Activated CD8-positive, alpha-beta memory T cell treated with anti-CD3 and anti-CD28 coated beads for 1 hour (primary cell): Measurements from ENCODE around the gene AGAP1.

ENCODE experiments used
- DNase-seq, 2 donors: peaks; one replicate each; pipeline ENCODE4 v3.0.0-alpha.2; 2020; ENCODE audit warnings: low read depth in 1 of 2; ENCODE audit errors: extremely low read depth in 1 of 2

The AGAP1 gene

DNA sequence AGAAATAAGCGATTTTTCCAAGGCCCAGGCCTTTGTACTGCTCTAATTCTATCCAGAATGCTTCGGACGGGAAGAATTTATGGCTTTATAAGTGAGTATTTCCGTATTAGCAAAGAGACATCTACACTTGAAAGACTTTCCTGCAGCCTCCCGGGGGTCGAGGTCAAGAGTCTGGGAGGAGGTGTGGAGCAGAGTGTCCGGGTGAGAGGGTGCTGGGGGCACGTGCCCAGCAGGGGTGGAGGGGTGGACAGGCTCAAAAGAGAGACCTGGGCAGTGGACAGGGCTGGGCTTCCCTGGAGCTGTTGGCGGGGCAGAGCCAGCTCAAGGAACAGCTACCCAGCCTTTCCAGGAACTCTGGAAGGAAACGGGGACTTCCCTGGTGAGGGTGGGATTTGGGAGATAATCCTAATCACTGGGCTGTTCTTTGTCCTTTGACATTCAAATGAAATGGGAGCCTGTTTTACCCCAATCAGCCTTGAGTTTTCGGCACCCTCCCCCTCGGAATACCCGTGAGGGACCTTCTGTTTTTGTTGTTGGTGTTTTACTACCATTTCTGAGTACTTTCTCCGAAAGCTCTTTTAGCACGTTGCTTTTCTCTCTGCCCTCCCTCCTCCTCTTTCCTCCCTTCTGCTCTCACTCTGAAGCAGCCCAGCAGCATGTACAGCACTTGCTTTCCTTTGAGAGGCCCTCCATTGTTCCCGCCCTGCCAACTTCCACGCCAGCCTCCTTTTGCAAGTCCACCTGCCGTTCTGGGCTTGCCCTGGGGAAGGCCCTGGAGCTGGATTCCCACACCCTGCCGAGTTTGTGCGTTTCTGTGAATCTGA is 164.7 kb downstream of the AGAP1 start:
- no peak for DNase-seq

DNA sequence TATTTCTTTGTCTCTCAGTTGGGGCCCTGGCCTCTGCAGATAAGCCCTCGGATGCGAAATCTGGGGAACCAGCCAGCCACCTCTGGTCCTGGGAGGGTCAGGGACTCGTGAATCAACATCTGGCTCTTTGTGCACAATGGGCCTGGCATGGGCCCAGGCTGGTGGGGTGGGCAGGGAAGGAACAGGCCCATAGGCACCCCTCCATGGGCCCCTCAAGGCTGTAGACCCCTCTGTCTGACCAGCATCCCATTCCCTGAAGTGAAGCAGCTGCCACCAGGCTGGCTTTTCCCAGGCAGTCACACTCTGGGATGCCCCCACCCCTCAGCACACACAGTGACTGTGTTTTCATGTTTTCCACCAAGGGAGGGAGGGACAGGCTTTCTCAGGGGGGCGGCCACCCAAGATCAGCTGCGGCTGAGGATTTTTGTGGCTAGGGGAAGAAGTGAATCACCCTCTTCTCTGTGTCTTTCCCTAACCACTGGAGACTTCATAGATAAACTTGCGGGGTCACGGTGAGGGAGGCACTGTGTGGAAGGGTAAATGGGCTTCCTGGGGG is 166.0 kb downstream of the AGAP1 start:
- no peak for DNase-seq

DNA sequence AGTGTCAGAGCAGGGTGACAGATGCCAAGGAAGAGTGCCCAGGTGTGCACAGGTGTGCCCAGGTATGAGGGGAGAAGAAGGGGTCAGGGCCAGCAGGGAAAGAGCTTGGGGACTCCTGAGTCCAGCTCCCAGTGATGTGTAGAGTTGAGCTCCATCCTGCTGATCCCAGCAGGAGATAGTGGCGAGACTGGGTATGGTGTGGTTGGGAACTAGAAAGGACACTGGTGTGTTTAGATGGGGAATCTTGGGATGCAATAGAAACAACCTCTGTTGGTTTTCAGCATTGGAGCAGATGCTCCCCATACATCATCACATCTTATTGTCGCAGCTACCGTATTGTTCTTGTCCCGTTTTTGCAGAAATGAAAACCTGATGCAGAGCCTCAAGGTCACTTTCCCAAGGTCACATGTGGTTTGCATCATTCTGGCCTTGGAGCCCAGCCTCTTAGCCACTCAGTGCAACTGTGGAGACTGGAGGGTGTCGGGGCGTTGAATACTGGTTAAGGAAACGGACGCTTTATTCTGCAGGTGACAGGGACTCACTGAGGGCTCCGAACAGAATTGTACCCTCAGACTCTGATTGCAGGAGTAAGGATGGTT is 166.7 kb downstream of the AGAP1 start:
- no peak for DNase-seq

DNA sequence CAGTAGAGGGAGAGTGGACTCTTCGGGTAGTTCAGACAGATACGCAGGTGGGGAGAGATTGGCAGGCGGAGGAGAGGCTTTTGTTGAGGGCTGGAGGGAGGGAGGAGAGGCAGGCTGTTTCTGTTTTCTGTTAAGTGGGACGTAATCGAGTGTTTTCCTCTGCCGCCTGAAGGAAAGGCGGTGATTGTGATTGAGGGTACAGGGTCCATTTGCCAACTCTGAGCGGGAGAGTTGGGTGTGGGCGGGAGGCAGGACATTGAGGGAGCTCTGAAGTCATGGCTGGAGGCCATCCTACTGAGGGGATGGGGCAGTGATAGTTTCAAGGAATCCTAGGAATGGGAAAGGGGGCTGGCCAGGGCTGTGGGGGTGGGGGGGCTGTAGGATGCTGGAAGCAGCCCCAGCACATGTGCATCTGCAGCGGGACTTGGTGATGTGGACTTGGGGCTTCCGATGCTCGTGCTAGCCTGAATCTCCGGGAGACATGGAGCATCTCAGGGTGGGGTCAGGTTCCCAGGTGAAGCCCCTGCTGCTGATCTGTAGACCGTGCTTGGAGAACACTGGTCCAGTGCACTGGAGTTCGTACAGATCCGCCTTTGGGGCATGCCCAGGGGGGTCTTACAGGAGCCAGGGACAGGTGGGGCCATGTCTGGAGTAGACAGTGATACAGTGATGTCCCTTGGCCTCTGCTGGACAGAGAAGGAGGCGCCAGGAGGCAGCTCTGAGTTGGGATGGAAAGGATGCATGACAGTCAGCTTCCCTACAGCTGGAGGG is 167.5 kb downstream of the AGAP1 start:
- no peak for DNase-seq

DNA sequence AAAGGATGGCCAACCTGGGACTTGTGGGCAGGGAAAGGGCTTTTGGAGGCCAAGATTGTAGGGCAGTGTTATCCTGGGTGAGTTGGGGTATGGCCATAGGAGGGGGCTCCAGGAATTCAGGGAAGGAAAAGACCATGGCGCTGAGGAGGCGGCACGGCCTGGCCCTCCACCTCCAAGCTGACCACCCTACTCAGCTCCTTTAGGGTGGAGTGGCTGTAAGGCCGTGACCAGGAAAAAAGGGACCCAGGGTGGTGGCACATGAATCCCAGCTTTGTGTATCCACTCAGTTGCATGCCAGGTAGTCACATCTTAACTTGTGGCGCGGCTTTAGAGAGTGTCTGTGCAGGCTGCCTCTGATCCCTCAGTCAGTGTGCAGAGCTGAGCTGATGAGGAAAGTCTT is 168.1 kb downstream of the AGAP1 start:
- DNase-seq: no peak

DNA sequence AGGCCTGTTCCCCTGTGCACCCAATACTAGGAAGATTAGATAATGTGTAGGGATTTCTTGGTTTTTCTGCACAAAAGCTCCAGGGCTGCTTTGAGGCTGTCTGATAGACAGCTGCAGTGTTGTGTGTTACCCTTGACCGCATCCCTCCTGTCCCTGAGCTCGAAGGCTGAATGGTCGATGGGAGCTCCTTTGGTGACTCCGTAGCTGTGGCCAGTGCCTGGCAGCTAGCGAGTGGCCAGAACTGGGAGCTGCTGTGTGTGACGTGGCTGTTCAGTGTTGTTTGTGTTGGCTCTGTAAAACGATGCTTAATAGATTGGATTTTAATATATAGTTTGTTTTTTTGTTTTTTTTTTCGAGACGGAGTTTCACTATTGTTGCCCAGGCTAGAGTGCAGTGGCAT is 170.0 kb downstream of the AGAP1 start:
- DNase-seq: no peak

DNA sequence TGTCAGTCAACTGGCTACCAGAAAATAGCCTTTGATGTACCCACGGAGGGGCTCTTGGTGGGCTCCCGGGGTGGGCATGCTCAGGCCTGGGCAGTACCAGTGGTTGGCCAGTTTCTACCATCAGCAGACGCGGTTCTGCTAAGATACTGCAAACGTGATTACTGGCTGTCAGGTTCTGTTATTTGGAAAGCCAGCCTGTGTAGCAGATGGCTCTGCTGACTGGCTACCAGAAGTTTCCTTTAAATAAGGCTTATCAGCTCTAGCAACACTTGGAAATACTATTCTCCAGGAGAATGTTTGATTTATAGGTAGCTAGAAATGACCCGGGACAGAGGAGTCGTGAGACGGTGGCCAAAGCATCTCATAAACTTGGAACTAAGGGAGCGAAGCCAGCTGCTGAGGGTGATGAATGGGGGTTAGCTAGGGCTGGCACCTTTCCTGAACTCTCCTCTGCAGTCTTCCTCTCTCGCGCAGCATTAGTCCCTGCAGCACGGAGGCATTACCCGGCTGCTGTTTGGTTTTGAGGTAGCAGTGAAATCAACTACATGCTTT is 171.9 kb downstream of the AGAP1 start:
- no peak for DNase-seq

DNA sequence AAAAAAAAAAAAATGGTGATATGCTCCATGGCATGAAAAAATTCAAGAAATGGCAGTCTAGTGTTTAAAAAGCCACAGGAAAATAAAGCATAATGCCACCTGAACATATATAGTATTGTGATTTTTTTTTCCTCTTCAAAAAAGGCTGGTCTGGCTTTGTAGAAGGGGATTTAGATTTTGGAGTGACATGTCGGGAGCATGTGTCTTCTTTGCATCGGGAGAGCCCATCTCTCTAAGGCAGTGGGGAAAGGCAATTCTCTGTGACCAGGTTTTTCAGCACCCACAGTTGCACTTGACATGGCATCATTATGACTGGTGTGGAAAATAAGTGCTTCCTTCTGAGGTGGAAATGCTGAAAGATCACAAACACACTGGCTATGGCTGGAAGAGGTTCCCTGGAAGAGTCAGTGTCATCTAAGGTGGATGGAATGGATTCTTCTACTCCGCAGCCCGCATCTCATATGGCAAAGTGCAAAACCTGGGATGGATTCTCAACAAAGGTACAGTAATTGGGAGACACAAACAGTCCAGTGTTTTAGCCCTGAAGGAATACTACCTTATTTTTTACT is 172.5 kb downstream of the AGAP1 start:
- no peak for DNase-seq

DNA sequence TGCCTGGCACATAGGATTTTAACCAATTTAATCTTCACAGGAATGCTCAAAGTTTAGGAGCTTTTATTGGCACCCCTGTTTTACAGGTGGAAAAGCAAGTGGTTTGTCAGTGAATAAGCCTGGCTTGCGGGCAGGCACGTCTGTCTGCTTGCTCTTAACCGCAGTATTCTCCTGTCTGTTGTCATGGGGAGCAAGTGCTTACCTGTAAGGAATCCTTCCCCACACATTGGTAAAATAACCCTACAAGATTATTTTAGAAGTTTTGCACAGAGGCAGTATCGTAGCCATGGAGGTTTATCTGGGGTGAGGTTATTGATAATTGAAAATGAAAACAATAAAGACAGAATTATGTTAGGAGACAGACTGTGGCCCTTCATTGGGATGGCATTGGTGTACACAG is 174.9 kb downstream of the AGAP1 start:
- DNase-seq: no peak

DNA sequence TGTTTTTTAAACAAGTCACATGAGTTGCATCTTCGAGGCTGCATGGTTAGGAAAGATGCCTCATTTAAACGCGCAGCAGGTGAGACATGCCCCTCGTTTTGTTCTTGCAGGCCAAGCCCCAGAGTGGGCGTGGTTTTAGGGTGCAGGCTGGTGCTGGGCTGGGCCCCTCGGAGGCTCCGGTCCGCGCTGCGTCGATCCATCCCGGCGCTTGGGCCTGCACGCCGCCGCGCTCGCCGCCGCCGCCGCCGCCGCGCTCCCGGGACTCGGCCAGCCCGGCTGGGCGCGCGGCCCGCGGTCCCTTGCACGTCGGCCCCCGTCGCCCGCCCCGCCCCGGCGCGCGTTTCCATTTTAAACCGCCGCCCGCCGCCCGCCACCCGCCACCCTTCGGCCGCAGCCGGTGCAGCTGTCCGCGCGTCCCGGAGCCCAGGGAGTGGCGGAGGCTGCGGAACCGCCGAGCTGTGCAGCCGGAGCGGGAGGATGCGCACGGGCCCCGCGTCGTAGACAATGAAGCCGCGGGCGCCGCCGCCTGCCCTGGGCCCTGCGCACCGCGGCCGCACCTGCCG is 175.5 kb downstream of the AGAP1 start:
- DNase-seq: no peak

DNA sequence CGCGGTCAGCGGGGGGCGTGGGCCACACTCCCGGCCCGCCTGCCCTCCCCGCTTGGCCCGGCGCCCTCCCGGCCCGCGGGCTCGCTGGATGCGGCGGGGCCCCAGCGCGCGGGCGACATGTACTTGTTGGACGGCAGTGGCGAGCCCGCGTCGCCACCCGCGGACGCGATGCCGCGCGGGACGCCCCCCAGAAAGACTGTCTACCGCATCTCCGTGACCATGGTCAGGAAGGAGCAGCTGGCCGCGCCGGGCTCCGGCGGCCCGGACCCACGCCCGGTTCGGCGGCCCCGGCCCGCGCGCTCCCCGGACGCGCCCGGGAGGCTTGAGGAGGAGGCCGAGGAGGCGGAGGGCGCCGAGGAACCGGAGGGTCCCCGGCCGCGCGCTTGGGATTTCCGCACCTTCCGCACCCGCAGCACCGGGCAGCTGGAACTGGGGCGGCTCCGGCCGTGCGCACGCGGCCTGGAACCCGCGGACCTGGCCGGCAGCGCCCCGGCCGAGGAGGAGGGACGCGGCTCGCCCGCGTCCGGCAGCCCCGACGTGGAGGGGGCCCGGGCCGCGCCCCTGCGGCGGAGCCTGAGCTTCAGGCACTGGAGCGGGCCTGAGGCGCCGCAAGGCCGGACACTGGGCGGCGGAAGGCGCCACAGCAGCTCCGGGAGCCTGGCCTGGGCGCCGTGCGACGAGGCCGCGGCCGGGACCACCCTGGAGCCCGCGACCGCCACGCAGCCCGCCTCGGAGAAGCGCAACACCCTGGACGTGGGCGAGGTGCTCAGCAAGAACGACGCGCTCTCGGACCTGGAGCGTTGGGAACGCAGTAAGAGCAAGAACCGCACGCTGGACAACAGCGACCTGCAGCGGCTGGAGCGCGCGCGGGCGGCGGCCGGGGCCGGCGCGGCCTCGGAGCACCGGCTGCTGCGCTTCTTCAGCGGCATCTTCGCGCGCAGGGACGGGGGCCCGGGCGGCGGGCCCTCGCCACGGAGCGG is 176.4 kb downstream of the AGAP1 start:
- no peak for DNase-seq

DNA sequence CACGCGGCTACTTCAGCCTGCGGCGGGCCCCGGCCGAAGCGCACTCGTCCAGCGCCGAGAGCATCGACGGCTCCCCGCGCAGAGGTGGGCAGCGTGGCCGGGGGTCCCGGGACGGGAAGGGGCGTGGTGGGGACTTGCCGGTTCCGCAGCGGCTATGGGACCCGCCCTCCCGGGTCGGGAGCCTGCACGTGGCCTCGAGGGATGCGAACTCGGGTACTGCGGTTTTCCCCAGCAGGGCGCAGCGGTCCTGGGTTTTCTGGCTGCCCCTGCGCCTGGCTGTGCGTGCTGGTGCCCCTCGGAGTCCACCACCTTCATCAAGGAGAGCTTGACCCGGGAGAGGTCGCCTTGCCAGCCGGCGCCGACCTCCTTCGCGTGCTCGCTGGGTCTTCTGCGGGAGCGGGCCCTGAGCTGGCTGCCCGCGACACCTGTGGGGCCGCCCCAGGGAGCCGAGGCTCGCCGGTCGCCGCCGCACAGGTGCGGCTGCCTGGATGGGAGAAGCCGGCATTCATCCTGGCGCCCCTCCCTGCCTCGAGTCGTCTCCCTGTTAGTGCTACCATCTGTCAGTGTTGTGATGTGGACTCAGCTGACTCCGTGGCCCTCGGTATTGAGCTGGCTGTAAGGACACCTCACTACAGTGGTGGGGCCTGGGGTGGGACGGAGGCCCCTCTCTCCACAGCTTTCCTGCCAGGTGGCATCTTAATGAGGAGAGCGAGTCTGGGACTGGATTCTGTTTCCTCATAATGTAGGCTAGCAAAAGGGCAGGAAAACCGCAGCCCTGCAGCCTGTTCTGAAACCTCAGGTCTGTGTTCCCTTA is 177.3 kb downstream of the AGAP1 start:
- no peak for DNase-seq

DNA sequence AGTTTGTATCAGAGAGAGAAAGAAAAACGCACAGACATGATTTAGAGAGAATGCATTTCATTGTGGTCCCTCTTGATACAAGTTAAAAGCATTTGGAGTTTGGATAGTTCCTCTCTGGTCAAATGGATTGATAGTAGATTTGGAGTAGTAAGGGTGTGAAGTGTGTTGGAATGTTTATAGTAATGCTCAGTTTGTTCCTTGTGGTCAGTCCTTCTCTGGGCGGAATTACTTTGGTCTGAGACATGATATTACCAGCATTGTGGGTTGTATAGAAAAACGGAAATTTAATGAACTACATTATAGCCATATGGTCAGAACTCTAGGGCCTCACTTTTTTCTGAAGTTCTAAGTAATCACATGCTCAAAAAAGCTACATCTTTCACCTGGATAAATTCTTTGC is 178.9 kb downstream of the AGAP1 start:
- DNase-seq: no peak

DNA sequence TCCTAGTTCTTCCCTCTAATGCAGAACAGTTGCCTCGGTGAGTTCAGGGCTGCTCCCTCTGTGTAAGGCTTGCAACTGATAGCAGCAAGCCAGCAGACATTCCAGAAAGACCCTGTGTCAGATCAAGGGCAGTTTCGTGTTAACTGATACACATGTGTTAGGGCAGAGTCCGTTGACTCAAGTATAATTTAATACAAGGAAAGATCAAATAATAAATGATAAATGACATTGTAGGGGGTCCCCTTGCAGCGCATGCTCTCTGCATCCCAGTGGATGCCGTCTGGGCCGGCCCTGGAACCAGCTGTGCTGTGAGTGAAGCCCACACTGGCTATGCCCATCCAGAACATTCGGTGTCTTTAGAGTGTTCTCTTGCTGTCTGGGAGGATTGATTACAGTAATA is 180.3 kb downstream of the AGAP1 start:
- no peak for DNase-seq

DNA sequence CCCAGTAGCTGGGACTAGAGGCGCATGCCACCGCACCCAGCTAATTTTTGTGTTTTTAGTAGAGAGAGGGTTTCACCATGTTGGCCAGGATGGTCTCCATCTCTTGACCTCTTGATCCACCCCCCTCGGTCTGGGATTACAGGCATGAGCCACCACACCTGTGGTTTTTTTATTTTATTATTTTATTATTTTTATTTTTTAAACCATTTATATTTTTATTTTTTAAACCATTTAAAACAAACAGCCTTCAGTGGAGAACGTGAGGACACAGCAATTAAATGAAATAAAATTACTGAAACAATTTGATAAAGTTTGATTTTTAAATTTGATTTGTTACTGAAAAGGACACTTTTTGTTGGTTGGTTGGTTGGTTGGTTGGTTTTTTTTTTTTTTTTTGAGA is 181.0 kb downstream of the AGAP1 start:
- no peak for DNase-seq

DNA sequence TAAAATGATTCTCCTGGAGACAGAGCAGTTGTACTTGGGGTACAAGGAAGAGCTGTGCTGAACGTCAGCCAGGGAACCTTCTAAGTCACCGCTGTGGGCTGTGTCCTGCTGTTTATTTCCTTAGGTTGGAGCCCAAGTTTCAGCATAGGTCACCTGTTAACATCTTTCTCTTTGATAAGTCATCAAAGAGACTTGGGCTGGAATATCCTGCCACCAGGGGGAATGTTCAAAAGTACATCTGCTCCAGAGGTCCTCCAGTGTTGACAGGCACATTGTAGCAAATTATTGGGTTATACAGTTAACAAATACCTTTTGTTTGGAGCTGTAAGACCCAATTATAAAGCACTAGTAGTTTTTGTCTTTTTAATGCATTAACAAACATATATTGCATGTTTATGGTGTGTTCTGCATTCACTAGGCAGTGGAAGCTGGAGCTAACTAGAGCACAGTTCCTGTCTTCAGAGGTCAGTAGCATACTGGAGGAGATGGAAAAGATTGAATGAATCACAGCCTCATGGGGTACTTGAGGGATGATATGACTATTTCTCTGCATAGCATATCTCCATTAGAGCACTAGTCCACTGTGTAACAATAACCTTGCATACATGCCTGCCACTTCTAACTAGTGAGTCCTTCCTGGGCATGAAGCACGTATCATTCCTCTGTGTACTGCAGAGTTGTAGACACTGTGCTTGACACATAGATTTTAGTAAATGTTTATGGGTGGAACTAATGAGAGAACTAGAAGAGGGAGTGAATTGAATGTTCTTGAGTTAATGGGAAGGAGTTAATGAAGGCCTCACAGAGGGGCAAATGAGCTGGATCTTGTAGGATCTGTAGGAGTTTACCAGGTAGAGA is 182.1 kb downstream of the AGAP1 start:
- DNase-seq: no peak

DNA sequence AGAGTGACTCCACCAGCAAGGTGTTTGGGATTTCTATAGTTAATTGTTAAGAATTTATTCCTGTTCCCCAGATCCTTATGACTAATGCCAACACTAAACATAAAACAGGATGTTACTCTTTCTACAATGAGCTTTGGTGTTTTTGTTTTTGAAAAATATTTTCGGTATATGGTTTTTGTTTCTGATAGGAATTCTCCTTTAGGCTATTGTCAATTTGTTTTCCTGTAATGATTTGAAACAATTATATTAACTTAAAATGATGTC is 182.6 kb downstream of the AGAP1 start:
- no peak for DNase-seq

DNA sequence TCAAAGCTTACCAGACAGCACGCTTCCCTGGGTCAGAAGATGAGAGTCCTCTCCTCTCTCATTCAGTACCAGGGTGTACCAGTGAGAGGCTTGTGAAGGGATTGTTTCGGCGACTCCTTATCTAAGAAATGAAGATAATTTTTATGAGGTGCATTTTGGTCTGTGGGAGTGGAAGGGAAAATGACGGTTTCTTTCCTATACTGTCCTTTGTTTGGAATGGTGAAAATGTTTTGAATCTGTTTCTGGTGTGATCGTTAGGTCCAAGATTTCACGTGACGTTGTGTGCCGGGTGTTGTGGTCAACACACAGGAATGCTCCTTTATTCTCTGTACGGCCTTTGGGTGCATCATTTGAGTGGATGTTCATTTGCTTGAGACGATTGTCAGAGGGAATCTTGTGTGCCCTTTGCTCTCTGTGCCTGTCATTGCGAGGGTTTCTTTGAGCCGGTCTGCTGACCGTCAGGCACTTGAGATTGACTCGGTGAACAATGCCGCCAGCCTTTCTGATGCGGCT is 183.5 kb downstream of the AGAP1 start:
- no peak for DNase-seq
